ENCODE results near the gene PTPRB.

DNA sequence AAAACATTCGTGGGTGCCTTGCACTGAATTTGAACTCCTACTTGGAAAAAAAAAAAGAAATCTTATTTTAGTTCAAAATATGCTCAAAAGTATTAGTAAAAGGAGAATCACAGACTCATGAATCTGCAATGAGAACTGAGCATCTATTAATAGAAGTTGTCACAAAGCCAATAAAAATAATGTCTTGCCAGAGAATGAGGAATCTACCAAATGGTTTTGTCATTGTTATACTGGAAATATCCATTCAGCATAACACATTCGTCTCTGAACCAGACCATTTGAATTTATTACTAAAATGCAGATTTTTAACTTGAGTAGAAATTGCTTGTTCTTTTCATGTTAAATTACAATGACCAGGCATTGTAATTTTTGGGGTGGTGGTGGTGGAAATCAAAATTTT, 11.6 kb upstream of the PTPRB start:
- TF ChIP-seq, protein P1, sequence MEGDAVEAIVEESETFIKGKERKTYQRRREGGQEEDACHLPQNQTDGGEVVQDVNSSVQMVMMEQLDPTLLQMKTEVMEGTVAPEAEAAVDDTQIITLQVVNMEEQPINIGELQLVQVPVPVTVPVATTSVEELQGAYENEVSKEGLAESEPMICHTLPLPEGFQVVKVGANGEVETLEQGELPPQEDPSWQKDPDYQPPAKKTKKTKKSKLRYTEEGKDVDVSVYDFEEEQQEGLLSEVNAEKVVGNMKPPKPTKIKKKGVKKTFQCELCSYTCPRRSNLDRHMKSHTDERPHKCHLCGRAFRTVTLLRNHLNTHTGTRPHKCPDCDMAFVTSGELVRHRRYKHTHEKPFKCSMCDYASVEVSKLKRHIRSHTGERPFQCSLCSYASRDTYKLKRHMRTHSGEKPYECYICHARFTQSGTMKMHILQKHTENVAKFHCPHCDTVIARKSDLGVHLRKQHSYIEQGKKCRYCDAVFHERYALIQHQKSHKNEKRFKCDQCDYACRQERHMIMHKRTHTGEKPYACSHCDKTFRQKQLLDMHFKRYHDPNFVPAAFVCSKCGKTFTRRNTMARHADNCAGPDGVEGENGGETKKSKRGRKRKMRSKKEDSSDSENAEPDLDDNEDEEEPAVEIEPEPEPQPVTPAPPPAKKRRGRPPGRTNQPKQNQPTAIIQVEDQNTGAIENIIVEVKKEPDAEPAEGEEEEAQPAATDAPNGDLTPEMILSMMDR (IDR thresholded peaks at IDR 0.05), result no peak
- TF ChIP-seq TCF7L2 (IDR thresholded peaks at IDR 0.05; ENCODE audit: low read depth, low read length), result no peak
- TF ChIP-seq, protein P2, sequence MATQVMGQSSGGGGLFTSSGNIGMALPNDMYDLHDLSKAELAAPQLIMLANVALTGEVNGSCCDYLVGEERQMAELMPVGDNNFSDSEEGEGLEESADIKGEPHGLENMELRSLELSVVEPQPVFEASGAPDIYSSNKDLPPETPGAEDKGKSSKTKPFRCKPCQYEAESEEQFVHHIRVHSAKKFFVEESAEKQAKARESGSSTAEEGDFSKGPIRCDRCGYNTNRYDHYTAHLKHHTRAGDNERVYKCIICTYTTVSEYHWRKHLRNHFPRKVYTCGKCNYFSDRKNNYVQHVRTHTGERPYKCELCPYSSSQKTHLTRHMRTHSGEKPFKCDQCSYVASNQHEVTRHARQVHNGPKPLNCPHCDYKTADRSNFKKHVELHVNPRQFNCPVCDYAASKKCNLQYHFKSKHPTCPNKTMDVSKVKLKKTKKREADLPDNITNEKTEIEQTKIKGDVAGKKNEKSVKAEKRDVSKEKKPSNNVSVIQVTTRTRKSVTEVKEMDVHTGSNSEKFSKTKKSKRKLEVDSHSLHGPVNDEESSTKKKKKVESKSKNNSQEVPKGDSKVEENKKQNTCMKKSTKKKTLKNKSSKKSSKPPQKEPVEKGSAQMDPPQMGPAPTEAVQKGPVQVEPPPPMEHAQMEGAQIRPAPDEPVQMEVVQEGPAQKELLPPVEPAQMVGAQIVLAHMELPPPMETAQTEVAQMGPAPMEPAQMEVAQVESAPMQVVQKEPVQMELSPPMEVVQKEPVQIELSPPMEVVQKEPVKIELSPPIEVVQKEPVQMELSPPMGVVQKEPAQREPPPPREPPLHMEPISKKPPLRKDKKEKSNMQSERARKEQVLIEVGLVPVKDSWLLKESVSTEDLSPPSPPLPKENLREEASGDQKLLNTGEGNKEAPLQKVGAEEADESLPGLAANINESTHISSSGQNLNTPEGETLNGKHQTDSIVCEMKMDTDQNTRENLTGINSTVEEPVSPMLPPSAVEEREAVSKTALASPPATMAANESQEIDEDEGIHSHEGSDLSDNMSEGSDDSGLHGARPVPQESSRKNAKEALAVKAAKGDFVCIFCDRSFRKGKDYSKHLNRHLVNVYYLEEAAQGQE (IDR thresholded peaks at IDR 0.05; ENCODE audit: insufficient read depth in 1 of 2, low read depth in 2 of 2, low read length in 1 of 2), result no peak
- no peak for TF ChIP-seq POLR2AphosphoS5 (IDR thresholded peaks at IDR 0.05; ENCODE audit: low read depth, low read length)
- no peak for TF ChIP-seq SIN3A (IDR thresholded peaks at IDR 0.05; ENCODE audit: borderline replicate concordance, insufficient read depth, low read depth, low read length)

Measured in Panc1 (cell line).